Neural progenitor cell (in vitro differentiated cells): ENCODE results near the gene KCTD10. TPM values are rescaled to one million over a fixed set of nuclear protein-coding genes. Genes with fewer than 3 reads are reported as not detected.

Experiments
- DNase-seq: peaks from one replicate; pipeline ENCODE4 v3.0.0-alpha.2; 2016; ENCODE audit warnings: low spot score
- H2AFZ ChIP-seq: fragments of 200-600 bp; sonication (generic); replicated peaks from 2 replicates; pipeline ENCODE4 v1.6.1; 2016; ENCODE audit warnings: antibody characterized with exemption
- H3F3A ChIP-seq: fragments of 200-600 bp; sonication (generic); 2 replicates; pipeline ENCODE4 v1.6.1; 2016; ENCODE audit warnings: antibody characterized with exemption, low read depth
- H3K27ac ChIP-seq: fragments of 200-600 bp; sonication (generic); 2 replicates; pipeline ENCODE4 v1.5.1; 2016; ENCODE audit warnings: mild to moderate bottlenecking
- H3K27me3 ChIP-seq: fragments of 200-600 bp; sonication (generic); 2 replicates; pipeline ENCODE4 v1.6.1; 2016; ENCODE audit warnings: mild to moderate bottlenecking, moderate library complexity
- H3K36me3 ChIP-seq: fragments of 200-600 bp; sonication (generic); 2 replicates; pipeline ENCODE4 v1.5.1; 2016
- H3K4me1 ChIP-seq: fragments of 200-600 bp; sonication (generic); 2 replicates; pipeline ENCODE4 v1.6.1; 2016; ENCODE audit warnings: mixed run types
- H3K4me2 ChIP-seq: fragments of 200-600 bp; sonication (generic); 2 replicates; pipeline ENCODE4 v1.6.1; 2016
- H3K4me3 ChIP-seq: fragments of 200-600 bp; sonication (generic); 2 replicates; pipeline ENCODE4 v1.5.1; 2016
- H3K79me2 ChIP-seq: fragments of 200-600 bp; sonication (generic); 2 replicates; pipeline ENCODE4 v1.6.1; 2016; ENCODE audit warnings: low read depth
- H3K9ac ChIP-seq: fragments of 200-600 bp; sonication (generic); 2 replicates; pipeline ENCODE4 v1.6.1; 2016
- H3K9me3 ChIP-seq: fragments of 200-600 bp; sonication (generic); 2 replicates; pipeline ENCODE4 v1.5.1; 2016; ENCODE audit warnings: low read depth
- H4K20me1 ChIP-seq: fragments of 200-600 bp; sonication (generic); 2 replicates; pipeline ENCODE4 v1.6.1; 2016; ENCODE audit warnings: low read depth
- H3K27ac Mint-ChIP-seq: 3 replicates; pipeline ENCODE4 v1.8.0; 2021; ENCODE audit warnings: mixed read lengths
- H3K27me3 Mint-ChIP-seq: 2 replicates; pipeline ENCODE4 v1.8.0; 2022; ENCODE audit warnings: low read depth, mild to moderate bottlenecking, inconsistent platforms, moderate library complexity, mixed read lengths; ENCODE audit not compliant: insufficient read depth
- H3K36me3 Mint-ChIP-seq: 3 replicates; pipeline ENCODE4 v1.8.0; 2021; ENCODE audit warnings: mixed read lengths
- H3K4me1 Mint-ChIP-seq: 3 replicates; pipeline ENCODE4 v1.8.0; 2021; ENCODE audit warnings: mixed read lengths
- H3K4me3 Mint-ChIP-seq: 3 replicates; pipeline ENCODE4 v1.8.0; 2021; ENCODE audit warnings: mild to moderate bottlenecking, moderate library complexity, mixed read lengths
- H3K9me3 Mint-ChIP-seq: 3 replicates; pipeline ENCODE4 v1.8.0; 2020; ENCODE audit warnings: mixed read lengths
- EZH2 ChIP-seq: fragments of 200-600 bp; sonication (generic); IDR thresholded peaks from 2 replicates; pipeline ENCODE4 v1.6.1; 2017; ENCODE audit warnings: antibody characterized with exemption, mild to moderate bottlenecking, moderate library complexity
- EZH2phosphoT487 ChIP-seq: fragments of 200-600 bp; sonication (generic); IDR thresholded peaks from 2 replicates; pipeline ENCODE4 v1.6.1; 2017; ENCODE audit warnings: antibody characterized with exemption
- total RNA-seq: library from RNA; depleted of rRNA; stranded (reverse); fragments of >200 nt; gene quantifications from 2 replicates; pipeline ENCODE4 v1.2.3, GENCODE V29; 2015; ENCODE audit warnings: low replicate concordance
- TF ChIP-seq, protein P1 (sequence below): fragments of 200-600 bp; sonication (generic); IDR thresholded peaks from 2 replicates; pipeline ENCODE4 v1.5.1; 2017; ENCODE audit warnings: antibody characterized with exemption, mild to moderate bottlenecking

The KCTD10 gene
- total RNA-seq, 1 donor from 2014 or later, result 57.5 TPM

DNA sequence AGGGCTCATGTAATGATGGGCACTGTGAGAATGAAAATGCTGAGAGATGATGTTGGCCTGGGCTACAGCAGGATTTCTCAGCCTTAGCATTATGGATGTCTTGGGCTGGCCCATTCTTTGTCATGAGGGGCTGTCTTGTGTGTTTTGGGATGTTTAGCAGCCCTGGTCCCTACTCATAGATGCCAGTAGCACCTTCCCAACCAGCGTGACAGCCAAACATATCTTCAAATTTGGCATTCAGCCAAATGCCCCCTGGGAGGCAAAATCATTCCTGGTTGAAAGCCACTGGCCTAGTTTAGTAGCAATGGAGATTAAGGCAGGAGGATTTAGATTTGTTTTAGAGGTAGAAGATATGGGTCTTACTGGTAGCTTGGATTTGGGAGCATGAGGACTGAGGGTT lies 27.0 kb upstream of the KCTD10 start:
- Histone ChIP-seq H3K9me3 (no peaks in the 10 kb centered on the region), H4K20me1 (no peaks in the 10 kb centered on the region), H3K4me2 (no peak overlapping the region), H3F3A (no peaks in the 10 kb centered on the region), H3K27ac (no peak overlapping the region), H3K27me3 (no peaks in the 10 kb centered on the region), H3K4me3 (no peak overlapping the region), H3K4me1 (no peaks in the 10 kb centered on the region), H3K79me2 (no peaks in the 10 kb centered on the region), H3K9ac (no peak overlapping the region), H3K36me3 (no peaks in the 10 kb centered on the region), H2AFZ (no peak overlapping the region)
- TF ChIP-seq EZH2, result no peak
- no peak for TF ChIP-seq EZH2phosphoT487
- TF ChIP-seq, protein P1, sequence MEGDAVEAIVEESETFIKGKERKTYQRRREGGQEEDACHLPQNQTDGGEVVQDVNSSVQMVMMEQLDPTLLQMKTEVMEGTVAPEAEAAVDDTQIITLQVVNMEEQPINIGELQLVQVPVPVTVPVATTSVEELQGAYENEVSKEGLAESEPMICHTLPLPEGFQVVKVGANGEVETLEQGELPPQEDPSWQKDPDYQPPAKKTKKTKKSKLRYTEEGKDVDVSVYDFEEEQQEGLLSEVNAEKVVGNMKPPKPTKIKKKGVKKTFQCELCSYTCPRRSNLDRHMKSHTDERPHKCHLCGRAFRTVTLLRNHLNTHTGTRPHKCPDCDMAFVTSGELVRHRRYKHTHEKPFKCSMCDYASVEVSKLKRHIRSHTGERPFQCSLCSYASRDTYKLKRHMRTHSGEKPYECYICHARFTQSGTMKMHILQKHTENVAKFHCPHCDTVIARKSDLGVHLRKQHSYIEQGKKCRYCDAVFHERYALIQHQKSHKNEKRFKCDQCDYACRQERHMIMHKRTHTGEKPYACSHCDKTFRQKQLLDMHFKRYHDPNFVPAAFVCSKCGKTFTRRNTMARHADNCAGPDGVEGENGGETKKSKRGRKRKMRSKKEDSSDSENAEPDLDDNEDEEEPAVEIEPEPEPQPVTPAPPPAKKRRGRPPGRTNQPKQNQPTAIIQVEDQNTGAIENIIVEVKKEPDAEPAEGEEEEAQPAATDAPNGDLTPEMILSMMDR, result no peak
- DNase-seq, result no peak
- Mint-ChIP-seq H3K36me3 (peaks cover 23% of the 10 kb centered on the region), H3K27me3 (peaks cover 3% of the 10 kb centered on the region), H3K27ac (no peak overlapping the region), H3K4me1 (no peaks in the 10 kb centered on the region), H3K9me3 (no peaks in the 10 kb centered on the region), H3K4me3 (no peak overlapping the region)

DNA sequence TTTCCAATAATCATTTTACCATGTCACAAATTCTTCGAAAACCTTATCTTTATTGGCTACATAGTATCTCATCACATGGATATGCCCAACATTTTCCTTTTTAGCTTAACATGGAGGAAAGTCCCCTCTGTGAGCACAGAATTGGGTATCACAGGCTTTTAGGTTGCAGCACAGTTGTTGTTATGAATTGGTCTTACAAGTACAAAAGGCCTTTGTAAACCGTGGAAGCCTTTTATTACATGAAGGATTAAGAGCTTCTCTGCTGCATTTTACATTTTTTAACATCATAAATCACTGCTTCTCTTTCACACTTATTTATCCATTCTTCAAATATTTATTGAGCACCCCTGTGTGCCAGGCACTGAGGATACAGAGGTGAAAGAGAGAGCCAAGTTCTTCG lies 26.5 kb upstream of the KCTD10 start:
- no peak overlapping the region for H3K27ac ChIP-seq
- Mint-ChIP-seq H3K9me3 (no peaks in the 10 kb centered on the region), H3K27me3 (peaks cover 3% of the 10 kb centered on the region), H3K36me3 (peaks cover 21% of the 10 kb centered on the region), H3K4me1 (no peaks in the 10 kb centered on the region), H3K4me3 (no peak overlapping the region), H3K27ac (no peak overlapping the region)
- H3K9me3 ChIP-seq, result no peaks in the 10 kb centered on the region
- no peak overlapping the region for H2AFZ ChIP-seq
- H4K20me1 ChIP-seq, result no peaks in the 10 kb centered on the region
- DNase-seq, result no peak
- H3K79me2 ChIP-seq, result no peaks in the 10 kb centered on the region
- H3K9ac ChIP-seq, result no peak overlapping the region
- H3K4me1 ChIP-seq, result no peaks in the 10 kb centered on the region
- no peaks in the 10 kb centered on the region for H3F3A ChIP-seq
- no peaks in the 10 kb centered on the region for H3K27me3 ChIP-seq
- H3K36me3 ChIP-seq, result no peaks in the 10 kb centered on the region
- no peak overlapping the region for H3K4me2 ChIP-seq
- no peak overlapping the region for H3K4me3 ChIP-seq
- TF ChIP-seq, protein P1, result no peak
- TF ChIP-seq EZH2phosphoT487, result no peak
- TF ChIP-seq EZH2, result no peak

- H3K27me3 Mint-ChIP-seq, result no peaks in the 10 kb centered on the region
- no peaks in the 10 kb centered on the region for H3K4me1 Mint-ChIP-seq
- peaks cover 24% of the 10 kb centered on the region for H3K36me3 Mint-ChIP-seq
- H3K36me3 ChIP-seq, result no peaks in the 10 kb centered on the region
- no peak overlapping the region for H3K4me3 ChIP-seq
- H3K27me3 ChIP-seq, result no peaks in the 10 kb centered on the region
- no peaks in the 10 kb centered on the region for H3K9me3 ChIP-seq
- H3K27ac Mint-ChIP-seq, result no peak overlapping the region
- no peaks in the 10 kb centered on the region for H3F3A ChIP-seq
- H2AFZ ChIP-seq, result no peak overlapping the region
- H3K9me3 Mint-ChIP-seq, result no peaks in the 10 kb centered on the region
- no peak overlapping the region for H3K4me3 Mint-ChIP-seq
- no peaks in the 10 kb centered on the region for H3K4me1 ChIP-seq
- H3K27ac ChIP-seq, result no peak overlapping the region
- TF ChIP-seq, protein P1, result no peak
- TF ChIP-seq EZH2 (no peak), EZH2phosphoT487 (no peak)
- DNase-seq, result no peak
- H4K20me1 ChIP-seq, result no peaks in the 10 kb centered on the region
- H3K79me2 ChIP-seq, result no peaks in the 10 kb centered on the region
- H3K4me2 ChIP-seq, result no peak overlapping the region
- H3K9ac ChIP-seq, result no peak overlapping the region
Measured at GRCh38 chr12:109502332-109502731, 25.2 kb upstream of the KCTD10 start.
